Type B pancreatic cell (in vitro differentiated cells): ENCODE results near the gene INPP5A. TPM values are rescaled to one million over a fixed set of nuclear protein-coding genes. Genes with fewer than 3 reads are reported as not detected.

Source experiments
- DNase-seq: peaks from one replicate; pipeline ENCODE4 v3.0.0; 2021; ENCODE audit warnings: mixed read lengths; ENCODE audit not compliant: unreplicated experiment; ENCODE audit errors: extremely low spot score
- H3K27ac Mint-ChIP-seq: 2 replicates; pipeline ENCODE4 v1.8.0; 2021; ENCODE audit warnings: mild to moderate bottlenecking, mixed read lengths
- H3K27me3 Mint-ChIP-seq: 2 replicates; pipeline ENCODE4 v1.8.0; 2021; ENCODE audit warnings: mixed read lengths
- H3K36me3 Mint-ChIP-seq: 2 replicates; pipeline ENCODE4 v1.8.0; 2021; ENCODE audit warnings: mixed read lengths
- H3K4me1 Mint-ChIP-seq: one replicate; pipeline ENCODE4 v1.8.0; 2021; ENCODE audit warnings: mixed read lengths; ENCODE audit not compliant: unreplicated experiment
- H3K4me3 Mint-ChIP-seq: 2 replicates; pipeline ENCODE4 v1.8.0; 2021; ENCODE audit warnings: mild to moderate bottlenecking, mixed read lengths
- H3K9me3 Mint-ChIP-seq: 2 replicates; pipeline ENCODE4 v1.8.0; 2021; ENCODE audit warnings: mixed read lengths
- total RNA-seq: library from RNA; stranded (reverse); gene quantifications from 2 replicates; pipeline ENCODE4 v1.2.1, GENCODE V29; 2021; ENCODE audit warnings: low replicate concordance
- TF ChIP-seq, protein P1 (sequence below): fragments of 200-600 bp; sonication (generic); conservative IDR thresholded peaks from 2 replicates; pipeline ENCODE4 v1.5.0; 2021; ENCODE audit warnings: antibody characterized with exemption, mild to moderate bottlenecking

The INPP5A gene
- total RNA-seq, 1 donor from 2014 or later, result 26.6 TPM

- peaks cover 4% of the 10 kb centered on the region for H3K27me3 Mint-ChIP-seq
- no peak overlapping the region for H3K4me3 Mint-ChIP-seq
- H3K9me3 Mint-ChIP-seq, result no peaks in the 10 kb centered on the region
- H3K27ac Mint-ChIP-seq, result no peak overlapping the region
- DNase-seq, result no peak
- peaks cover 43% of the 10 kb centered on the region for H3K4me1 Mint-ChIP-seq
- no peaks in the 10 kb centered on the region for H3K36me3 Mint-ChIP-seq
- TF ChIP-seq, protein P1, sequence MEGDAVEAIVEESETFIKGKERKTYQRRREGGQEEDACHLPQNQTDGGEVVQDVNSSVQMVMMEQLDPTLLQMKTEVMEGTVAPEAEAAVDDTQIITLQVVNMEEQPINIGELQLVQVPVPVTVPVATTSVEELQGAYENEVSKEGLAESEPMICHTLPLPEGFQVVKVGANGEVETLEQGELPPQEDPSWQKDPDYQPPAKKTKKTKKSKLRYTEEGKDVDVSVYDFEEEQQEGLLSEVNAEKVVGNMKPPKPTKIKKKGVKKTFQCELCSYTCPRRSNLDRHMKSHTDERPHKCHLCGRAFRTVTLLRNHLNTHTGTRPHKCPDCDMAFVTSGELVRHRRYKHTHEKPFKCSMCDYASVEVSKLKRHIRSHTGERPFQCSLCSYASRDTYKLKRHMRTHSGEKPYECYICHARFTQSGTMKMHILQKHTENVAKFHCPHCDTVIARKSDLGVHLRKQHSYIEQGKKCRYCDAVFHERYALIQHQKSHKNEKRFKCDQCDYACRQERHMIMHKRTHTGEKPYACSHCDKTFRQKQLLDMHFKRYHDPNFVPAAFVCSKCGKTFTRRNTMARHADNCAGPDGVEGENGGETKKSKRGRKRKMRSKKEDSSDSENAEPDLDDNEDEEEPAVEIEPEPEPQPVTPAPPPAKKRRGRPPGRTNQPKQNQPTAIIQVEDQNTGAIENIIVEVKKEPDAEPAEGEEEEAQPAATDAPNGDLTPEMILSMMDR, result no peak
These were observed 91.6 kb downstream of the INPP5A start for GRCh38 chr10:132628966-132629900.

- Mint-ChIP-seq H3K27ac (no peak overlapping the region), H3K4me1 (peaks cover 41% of the 10 kb centered on the region), H3K36me3 (no peaks in the 10 kb centered on the region), H3K27me3 (peaks cover 4% of the 10 kb centered on the region), H3K4me3 (no peak overlapping the region), H3K9me3 (no peaks in the 10 kb centered on the region)
- TF ChIP-seq, protein P1, result no peak
- DNase-seq, result no peak
These were observed 92.6 kb downstream of the INPP5A start for GRCh38 chr10:132630156-132630555.

- H3K36me3 Mint-ChIP-seq, result no peaks in the 10 kb centered on the region
- peaks cover 37% of the 10 kb centered on the region for H3K4me1 Mint-ChIP-seq
- H3K27ac Mint-ChIP-seq, result no peak overlapping the region
- no peaks in the 10 kb centered on the region for H3K9me3 Mint-ChIP-seq
- TF ChIP-seq, protein P1, result no peak
- DNase-seq, result no peak
- peaks cover 4% of the 10 kb centered on the region for H3K27me3 Mint-ChIP-seq
- H3K4me3 Mint-ChIP-seq, result no peak overlapping the region
These were observed 93.2 kb downstream of the INPP5A start for GRCh38 chr10:132630666-132631337.

GRCh38 chr10:132631338-132631735, 93.8 kb downstream of the INPP5A start:
- TF ChIP-seq, protein P1, result no peak
- no peak overlapping the region for H3K4me3 Mint-ChIP-seq
- no peak overlapping the region for H3K27ac Mint-ChIP-seq
- no peak for DNase-seq
- no peaks in the 10 kb centered on the region for H3K36me3 Mint-ChIP-seq
- H3K4me1 Mint-ChIP-seq, result peaks cover 31% of the 10 kb centered on the region
- no peaks in the 10 kb centered on the region for H3K9me3 Mint-ChIP-seq
- peaks cover 4% of the 10 kb centered on the region for H3K27me3 Mint-ChIP-seq

- peaks cover 4% of the 10 kb centered on the region for H3K27me3 Mint-ChIP-seq
- H3K4me1 Mint-ChIP-seq, result peaks cover 26% of the 10 kb centered on the region
- no peak overlapping the region for H3K27ac Mint-ChIP-seq
These were observed 94.5 kb downstream of the INPP5A start for GRCh38 chr10:132632091-132632561.

More at GRCh38 chr10:132632091-132632561, 94.5 kb downstream of the INPP5A start:
- TF ChIP-seq, protein P1, result no peak
- no peak overlapping the region for H3K4me3 Mint-ChIP-seq
- no peak for DNase-seq
- H3K36me3 Mint-ChIP-seq, result no peaks in the 10 kb centered on the region
- no peaks in the 10 kb centered on the region for H3K9me3 Mint-ChIP-seq
